ENCODE results near the gene RUNX3.

Gene RUNX3

GRCh38 chr1:24928689-24929397 is 1.2 kb downstream of the RUNX3 start:
- peak; percentile 35 to 59 (median 49) for DNase-seq

- DNase-seq: no peak
Measured at GRCh38 chr1:24927988-24928688, 1.9 kb downstream of the RUNX3 start.

- DNase-seq: no peak
Measured at GRCh38 chr1:24927473-24927872, 2.6 kb downstream of the RUNX3 start.

DNA sequence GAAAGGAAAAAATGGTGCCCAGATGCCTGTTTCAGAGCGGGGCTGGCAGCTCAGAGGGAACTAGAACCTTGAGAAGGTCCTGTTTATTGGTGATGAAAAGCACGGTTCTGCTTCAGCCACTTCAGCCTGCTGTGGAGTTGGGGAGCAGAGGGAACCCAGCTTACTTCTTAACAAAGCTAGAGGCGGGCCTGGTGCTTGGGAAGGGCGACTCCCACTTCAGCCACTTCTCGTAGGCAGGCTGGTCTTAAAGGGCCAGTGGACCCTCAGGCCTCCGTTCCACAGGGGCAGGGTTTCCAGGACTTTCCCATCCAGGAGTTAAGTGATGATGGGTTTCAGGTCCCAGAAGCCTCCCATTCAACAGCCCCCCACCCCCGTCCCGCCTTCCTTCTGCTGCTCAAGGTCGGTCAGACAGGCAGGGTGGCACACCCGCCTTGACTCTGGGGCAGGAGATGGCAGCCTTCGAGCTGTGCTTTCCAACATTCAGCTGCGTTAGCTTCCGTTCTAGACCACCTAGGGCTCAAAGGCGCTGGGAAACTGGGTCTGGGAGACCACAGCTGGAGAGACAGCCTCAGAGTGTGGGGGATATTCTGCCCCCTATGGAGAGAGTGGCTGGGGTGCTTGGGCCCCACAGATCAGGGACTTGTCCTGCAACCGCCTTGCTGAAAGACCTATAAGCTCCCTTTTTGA is 3.4 kb downstream of the RUNX3 start:
- no peak for DNase-seq

GRCh38 chr1:24925963-24926362 is 4.1 kb downstream of the RUNX3 start:
- DNase-seq: no peak

DNA sequence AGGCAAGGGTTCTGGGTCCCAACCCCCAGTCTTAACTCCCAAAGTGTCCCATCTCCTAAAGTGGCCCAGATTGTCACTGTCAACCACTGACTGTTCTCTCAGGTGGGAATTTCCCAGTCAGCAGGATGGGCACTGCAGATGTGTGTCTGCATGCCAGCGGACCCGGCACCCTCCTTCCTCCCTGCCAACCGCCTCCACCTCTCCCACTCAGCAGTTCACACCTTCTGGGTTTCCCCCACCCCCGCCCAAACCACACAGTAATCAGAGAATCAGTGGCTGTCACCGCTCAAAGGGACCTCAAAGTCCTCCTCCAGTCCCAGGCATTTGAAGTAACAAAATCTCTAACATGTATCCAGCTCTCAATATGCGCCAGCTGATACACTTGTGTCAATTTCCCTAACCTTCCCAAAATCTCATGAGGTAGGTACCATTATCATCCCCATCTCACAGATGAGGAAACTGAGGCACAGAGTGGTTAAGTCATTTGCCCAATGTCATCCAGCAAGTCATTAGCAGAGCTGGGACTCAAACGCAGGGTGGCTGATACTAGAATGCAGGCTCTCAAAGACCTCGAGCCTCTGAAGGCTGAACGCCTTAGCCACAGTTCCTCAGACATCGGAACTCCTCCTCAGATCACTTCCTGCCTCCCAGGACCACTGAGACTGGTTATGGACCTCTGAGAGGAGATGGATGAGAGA is 4.8 kb downstream of the RUNX3 start:
- DNase-seq: peak; percentile 80 to 91 (median 84)

GRCh38 chr1:24923485-24924113 is 6.5 kb downstream of the RUNX3 start:
- peak in 1 of 5 donors; percentile 49 for DNase-seq

- DNase-seq: peak in 1 of 5 donors; percentile 32
Measured at GRCh38 chr1:24921938-24922662, 8.0 kb downstream of the RUNX3 start.

- no peak for DNase-seq
Measured at GRCh38 chr1:24921412-24921811, 8.7 kb downstream of the RUNX3 start.

DNA sequence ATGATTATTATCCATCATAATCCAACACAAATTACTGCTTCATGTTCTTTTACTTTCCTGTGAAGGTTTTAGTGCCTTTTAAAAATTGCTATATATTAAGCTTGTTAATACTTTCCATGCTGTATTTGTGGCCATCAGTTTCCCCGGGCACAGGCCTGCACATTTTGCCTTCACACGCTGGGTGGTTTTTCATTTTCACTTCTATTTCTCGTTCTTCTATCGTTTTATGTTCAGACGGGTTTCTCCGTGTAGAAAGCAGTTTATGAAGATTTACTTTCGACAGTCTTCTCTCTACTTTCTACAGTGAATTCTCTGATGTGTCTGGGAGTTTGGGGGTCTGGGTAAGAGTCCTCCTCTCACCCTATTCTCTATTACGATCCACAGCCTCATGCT is 9.5 kb downstream of the RUNX3 start:
- peak in 1 of 5 donors; percentile 51 for DNase-seq

GRCh38 chr1:24919791-24920532 is 10.1 kb downstream of the RUNX3 start:
- peak in 2 of 5 donors; percentile 33 to 79 for DNase-seq

- DNase-seq: no peak
Measured at GRCh38 chr1:24918995-24919605, 11.0 kb downstream of the RUNX3 start.

DNA sequence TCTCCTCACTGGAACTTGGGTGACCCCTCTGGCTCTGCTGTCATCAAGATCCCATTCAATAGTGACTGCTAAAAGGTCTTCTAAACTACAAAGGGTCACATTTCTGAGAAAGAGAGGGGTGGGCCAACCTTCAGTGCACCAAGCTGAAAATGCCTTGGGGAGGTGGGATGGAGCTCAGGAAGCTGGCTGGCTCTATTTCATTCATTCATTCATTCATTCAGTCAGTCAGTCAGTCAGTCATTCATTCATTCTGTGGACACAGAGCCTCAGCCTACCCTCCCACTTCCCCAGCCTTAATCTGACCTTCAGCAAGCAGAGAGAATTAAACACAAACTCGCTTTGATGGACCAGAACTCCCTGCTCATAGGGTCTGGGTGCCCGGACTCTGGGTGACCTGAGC is 11.7 kb downstream of the RUNX3 start:
- DNase-seq: no peak

- DNase-seq: no peak
Measured at GRCh38 chr1:24917327-24918074, 12.6 kb downstream of the RUNX3 start.

DNA sequence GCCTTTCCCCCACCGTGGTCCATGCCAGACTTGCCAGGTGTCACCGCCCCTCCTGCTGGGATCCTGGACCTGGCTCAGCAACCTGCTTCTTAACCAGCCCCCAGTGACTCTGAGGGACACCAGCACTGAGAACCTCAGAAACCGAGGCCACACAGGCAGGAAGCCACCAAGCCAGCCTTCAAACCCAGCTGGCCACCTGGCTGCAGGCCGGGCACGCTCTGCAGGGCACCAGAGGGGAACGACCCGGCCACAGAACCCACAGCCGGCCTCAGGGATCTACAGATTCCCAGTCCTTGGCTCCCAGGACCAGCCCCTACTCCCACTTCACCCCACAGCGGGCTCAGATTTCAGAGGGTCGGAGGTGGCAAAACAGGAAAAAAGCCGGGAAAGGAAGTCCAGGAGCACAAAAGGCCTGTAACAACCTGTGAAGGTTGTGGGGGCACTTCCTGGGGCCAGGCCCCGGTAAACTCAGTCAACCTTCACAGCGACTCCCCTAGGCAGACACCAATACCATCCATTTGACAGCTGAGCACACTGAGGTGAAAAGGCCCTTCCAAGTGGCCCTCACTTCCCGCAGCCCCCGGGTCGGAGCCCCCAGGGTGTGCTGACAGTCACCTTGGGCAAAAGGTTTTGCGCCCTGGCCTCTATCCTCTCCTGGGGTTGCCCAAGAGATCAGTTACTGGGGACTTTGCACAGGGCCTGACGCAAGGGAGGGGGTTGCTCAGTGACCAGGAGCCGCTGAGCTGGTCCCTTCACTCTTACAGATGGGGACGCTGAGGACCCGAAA is 14.1 kb downstream of the RUNX3 start:
- DNase-seq: no peak

GRCh38 chr1:24914226-24915069 is 15.6 kb downstream of the RUNX3 start:
- no peak for DNase-seq

GRCh38 chr1:24913616-24914225 is 16.4 kb downstream of the RUNX3 start:
- DNase-seq: no peak

GRCh38 chr1:24913274-24913604 is 16.8 kb downstream of the RUNX3 start:
- DNase-seq: no peak
